Kidney (tissue), 14 donors: ENCODE measurements around the gene ASS1. TPM values are rescaled to one million over a fixed set of nuclear protein-coding genes. Genes with fewer than 3 reads are reported as not detected.

Experiments
- DNase-seq, 5 donors: peaks; one replicate each; pipeline ENCODE4 v3.0.0-alpha.2; 2013 to 2020
- FAIRE-seq: peaks from 2 replicates; lab custom pipeline; 2012; peaks lifted over from hg19 to GRCh38; lab: Jason Lieb, UNC
- H3K27ac ChIP-seq, 2 donors: one replicate each; pipeline ENCODE4 v1.7.0; 2013; ENCODE audit warnings: low read depth in 2 of 2, low read length in 2 of 2, inconsistent platforms in 1 of 2
- H3K27me3 ChIP-seq: one replicate; pipeline ENCODE4 v1.7.1; 2013; ENCODE audit warnings: low read length, inconsistent platforms; ENCODE audit not compliant: control insufficient read depth, insufficient read depth
- H3K36me3 ChIP-seq, 3 donors: one replicate each; pipeline versions ENCODE4 v1.7.0 to v1.7.1; 2013; ENCODE audit warnings: low read length in 3 of 3, control low read depth in 1 of 3, inconsistent platforms in 1 of 3; ENCODE audit not compliant: insufficient read depth in 3 of 3, control insufficient read depth in 2 of 3
- H3K4me1 ChIP-seq, 3 donors: one replicate each; pipeline versions ENCODE4 v1.7.0 to v1.7.1; 2013; ENCODE audit warnings: low read length in 3 of 3, inconsistent platforms in 1 of 3, low read depth in 1 of 3; ENCODE audit not compliant: control insufficient read depth in 2 of 3, insufficient read depth in 2 of 3
- H3K4me3 ChIP-seq, 3 donors: one replicate each; pipeline versions ENCODE4 v1.7.0 to v1.8.1; 2013; ENCODE audit warnings: low read length in 3 of 3, control low read depth in 1 of 3, inconsistent platforms in 1 of 3
- H3K9ac ChIP-seq, 3 donors: one replicate each; pipeline versions ENCODE4 v1.7.0 to v1.7.1; 2013; ENCODE audit warnings: low read length in 3 of 3, control low read depth in 1 of 3, inconsistent platforms in 1 of 3
- H3K9me3 ChIP-seq, 3 donors: one replicate each; pipeline versions ENCODE4 v1.7.0 to v1.7.1; 2013; ENCODE audit warnings: low read length in 3 of 3, control low read depth in 1 of 3, inconsistent platforms in 1 of 3; ENCODE audit not compliant: control insufficient read depth in 2 of 3, insufficient read depth in 1 of 3
- CTCF ChIP-seq: IDR thresholded peaks from 3 replicates; pipeline ENCODE4 v1.5.1; 2012; ENCODE audit warnings: mild to moderate bottlenecking, moderate library complexity, borderline replicate concordance; ENCODE audit not compliant: insufficient read depth; ENCODE audit errors: extremely low read depth
- intact Hi-C: fragments of 100-400 bp; cut with DNase I; formaldehyde crosslinking; loops from one replicate; pipeline ENCODE4 v1.11.1; 2022
- polyA plus RNA-seq: library from polyadenylated mRNA; stranded (reverse); fragments of 350-450 nt; fragmentation: Illumina TruSeq; extraction: RNeasy Lipid Tissue Mini Kit (QIAGEN cat#74804); gene quantifications from one replicate; pipeline ENCODE4 v1.2.3, GENCODE V29; 2014; ENCODE audit warnings: low read depth, low replicate concordance; ENCODE audit not compliant: insufficient read depth
- total RNA-seq: library from RNA; stranded (reverse); fragmentation: NEBNext Ultra II Directional; extraction: Animal tissue kit (Norgen Biotek cat#: 25700); gene quantifications from one replicate; pipeline ENCODE4 v1.2.1, GENCODE V29; 2021
- donor health status: control.
- donor health status: control.
- donor health status: control.
- donor health status: control.
- donor health status: control.
- donor health status: DM: yes; HTN: yes; CAD: no.
- donor health status: Normal renal cell carcinoma (clear cell type).

ASS1 gene
- total and polyA plus RNA-seq, 2 donors from 2014 or later = 124 to 1,185 TPM

GRCh38 chr9:130422546-130422945 lies 22.2 kb upstream of the ASS1 start:
- H3K9me3 ChIP-seq = no peaks in the 10 kb centered on the region
- no peaks in the 10 kb centered on the region for H3K4me1 ChIP-seq
- intact Hi-C loops = no loop called here
- no peak for DNase-seq
- no peaks in the 10 kb centered on the region for H3K27me3 ChIP-seq
- no peak for TF ChIP-seq CTCF
- no peak overlapping the region for H3K9ac ChIP-seq
- no peak overlapping the region for H3K4me3 ChIP-seq
- no peak overlapping the region for H3K27ac ChIP-seq
- H3K36me3 ChIP-seq = no peaks in the 10 kb centered on the region
- no peak for FAIRE-seq

GRCh38 chr9:130423272-130423671 lies 21.5 kb upstream of the ASS1 start:
- DNase-seq = peak in 2 of 5 donors; percentile 30 to 66
- FAIRE-seq = no peak
- Histone ChIP-seq H3K27ac (no peak overlapping the region), H3K4me1 (no peaks in the 10 kb centered on the region), H3K4me3 (no peak overlapping the region), H3K36me3 (no peaks in the 10 kb centered on the region), H3K9me3 (no peaks in the 10 kb centered on the region), H3K27me3 (no peaks in the 10 kb centered on the region), H3K9ac (no peak overlapping the region)
- intact Hi-C loops = no loop called here
- TF ChIP-seq CTCF = no peak

DNA sequence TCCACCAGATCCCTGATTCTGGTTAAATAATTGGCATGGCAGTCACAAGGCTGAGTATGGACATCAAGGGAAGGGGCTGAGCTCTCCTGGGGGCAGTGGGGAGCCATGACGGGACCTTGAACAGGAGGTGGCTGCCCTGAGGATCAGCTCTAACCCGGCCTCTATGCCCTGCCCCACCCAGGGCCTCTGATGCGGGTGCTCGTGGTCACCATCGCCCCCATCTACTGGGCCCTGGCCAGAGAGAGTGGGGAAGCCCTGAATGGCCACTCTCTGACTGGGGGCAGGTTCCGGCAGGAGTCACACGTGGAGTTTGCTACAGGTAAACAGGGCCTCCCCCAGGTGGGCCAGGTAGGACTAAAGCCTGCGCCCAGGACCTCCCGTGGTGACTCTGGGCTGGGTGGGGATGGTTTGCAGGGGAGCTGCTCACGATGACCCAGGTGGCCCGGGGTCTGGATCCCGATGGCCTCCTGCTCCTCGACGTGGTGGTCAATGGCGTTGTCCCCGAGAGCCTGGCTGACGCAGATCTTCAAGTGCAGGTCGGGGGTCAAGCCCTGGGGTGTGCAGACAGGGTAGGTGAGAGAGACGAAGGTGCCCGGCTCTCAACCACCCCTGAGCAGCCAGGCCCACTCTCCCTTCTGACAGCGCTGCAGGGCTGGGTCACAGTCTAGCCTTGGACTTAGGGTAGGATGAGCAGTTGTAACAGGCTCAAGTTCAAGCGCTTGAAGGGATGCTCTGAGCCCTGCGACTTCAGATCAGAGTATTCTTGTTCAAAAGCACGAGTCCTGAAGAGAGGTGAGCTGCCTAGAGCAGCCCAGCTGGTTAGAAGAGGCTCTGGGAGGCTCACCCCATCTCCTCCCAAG lies 19.9 kb upstream of the ASS1 start:
- H3K27me3 ChIP-seq = no peaks in the 10 kb centered on the region
- no peaks in the 10 kb centered on the region for H3K4me1 ChIP-seq
- H3K9me3 ChIP-seq = no peaks in the 10 kb centered on the region
- intact Hi-C loops = no loop called here
- no peak overlapping the region for H3K9ac ChIP-seq
- TF ChIP-seq CTCF = no peak
- no peak overlapping the region for H3K27ac ChIP-seq
- no peaks in the 10 kb centered on the region for H3K36me3 ChIP-seq
- no peak overlapping the region for H3K4me3 ChIP-seq
- FAIRE-seq = no peak
- DNase-seq = no peak
